ENCODE results near the gene TCN1.

DNA sequence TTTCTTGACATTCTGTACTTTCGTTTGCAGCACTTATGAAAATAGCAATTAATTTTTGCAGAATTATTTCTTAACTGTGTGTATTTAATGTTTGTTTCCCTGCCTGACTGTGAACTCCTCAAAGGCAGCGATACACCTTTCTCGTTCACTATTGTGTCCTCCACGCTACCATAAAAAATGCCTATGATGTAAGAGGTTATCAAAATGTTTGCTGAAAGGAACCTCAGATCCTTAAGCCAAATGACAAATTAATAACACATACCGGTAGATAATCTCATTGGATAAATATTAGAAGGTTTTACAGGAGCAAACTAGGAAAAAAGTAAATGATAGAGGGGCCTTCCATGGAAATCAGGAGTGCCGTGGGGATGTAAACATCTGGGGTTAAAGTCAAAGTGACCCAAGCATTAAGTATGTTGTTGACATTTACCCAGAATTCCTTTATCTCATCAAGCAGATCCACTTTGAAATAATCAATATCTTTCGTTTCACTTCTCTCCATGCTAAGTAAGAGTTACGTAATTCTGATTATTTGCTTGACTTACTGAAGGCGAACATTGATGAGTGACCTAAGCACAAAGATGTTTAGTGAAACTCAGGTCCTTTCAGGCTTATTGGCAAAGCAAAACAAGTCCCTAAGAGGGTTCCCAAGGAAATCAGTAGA is 9.7 kb upstream of the TCN1 start:
- no peak for TF ChIP-seq EZH2 (IDR thresholded peaks at IDR 0.05; ENCODE audit: borderline replicate concordance, low read depth, low read length, severe bottlenecking)
- TF ChIP-seq CTCF (IDR thresholded peaks at IDR 0.05; ENCODE audit: borderline replicate concordance, extremely low read depth, low read length, poor library complexity, severe bottlenecking): no peak

All from DND-41 (cell line).